Measurements from ENCODE around the gene FSTL4.

- TF ChIP-seq, protein P1, sequence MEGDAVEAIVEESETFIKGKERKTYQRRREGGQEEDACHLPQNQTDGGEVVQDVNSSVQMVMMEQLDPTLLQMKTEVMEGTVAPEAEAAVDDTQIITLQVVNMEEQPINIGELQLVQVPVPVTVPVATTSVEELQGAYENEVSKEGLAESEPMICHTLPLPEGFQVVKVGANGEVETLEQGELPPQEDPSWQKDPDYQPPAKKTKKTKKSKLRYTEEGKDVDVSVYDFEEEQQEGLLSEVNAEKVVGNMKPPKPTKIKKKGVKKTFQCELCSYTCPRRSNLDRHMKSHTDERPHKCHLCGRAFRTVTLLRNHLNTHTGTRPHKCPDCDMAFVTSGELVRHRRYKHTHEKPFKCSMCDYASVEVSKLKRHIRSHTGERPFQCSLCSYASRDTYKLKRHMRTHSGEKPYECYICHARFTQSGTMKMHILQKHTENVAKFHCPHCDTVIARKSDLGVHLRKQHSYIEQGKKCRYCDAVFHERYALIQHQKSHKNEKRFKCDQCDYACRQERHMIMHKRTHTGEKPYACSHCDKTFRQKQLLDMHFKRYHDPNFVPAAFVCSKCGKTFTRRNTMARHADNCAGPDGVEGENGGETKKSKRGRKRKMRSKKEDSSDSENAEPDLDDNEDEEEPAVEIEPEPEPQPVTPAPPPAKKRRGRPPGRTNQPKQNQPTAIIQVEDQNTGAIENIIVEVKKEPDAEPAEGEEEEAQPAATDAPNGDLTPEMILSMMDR (conservative IDR thresholded peaks at IDR 0.05; ENCODE audit: low read length) = no peak
- TF ChIP-seq EZH2phosphoT487 (IDR thresholded peaks at IDR 0.05; ENCODE audit: borderline replicate concordance, low read depth, low read length) = no peak
Observed at GRCh38 chr5:133403741-133404364, 208.5 kb downstream of the FSTL4 start.
